Large intestine (tissue), 3 donors: ENCODE data around the gene ARFRP1. TPM values are rescaled to one million over a fixed set of nuclear protein-coding genes. Genes with fewer than 3 reads are reported as not detected.

Source experiments
- DNase-seq, 2 donors: peaks; one replicate each; pipeline versions ENCODE4 v3.0.0 to v3.0.0-alpha.2; 2013
- H3K27ac ChIP-seq: one replicate; pipeline ENCODE4 v1.5.1; 2013; ENCODE audit warnings: low read length
- H3K27me3 ChIP-seq: 2 replicates; pipeline ENCODE4 v1.6.1; 2013; ENCODE audit warnings: low read length; ENCODE audit not compliant: control insufficient read depth, insufficient read depth
- H3K36me3 ChIP-seq: 2 replicates; pipeline ENCODE4 v1.6.1; 2013; ENCODE audit warnings: low read length; ENCODE audit not compliant: control insufficient read depth, insufficient read depth
- H3K4me1 ChIP-seq: one replicate; pipeline ENCODE4 v1.6.1; 2013; ENCODE audit warnings: low read length; ENCODE audit not compliant: control insufficient read depth, insufficient read depth
- H3K4me3 ChIP-seq: one replicate; pipeline ENCODE4 v1.5.1; 2013; ENCODE audit warnings: low read length
- H3K9me3 ChIP-seq: one replicate; pipeline ENCODE4 v1.6.1; 2013; ENCODE audit warnings: mild to moderate bottlenecking, low read depth, low read length, moderate library complexity; ENCODE audit not compliant: control insufficient read depth
- WGBS: methylation state at CpG from one replicate; pipeline ENCODE4 v1.1.5; 2013; ENCODE audit warnings: low lambda C conversion rate; ENCODE audit not compliant: insufficient coverage; 5-methylcytosine and 5-hydroxymethylcytosine counted together
- polyA plus RNA-seq: library from polyadenylated mRNA; unstranded; fragments of 120-200 nt; gene quantifications from one replicate; pipeline ENCODE4 v1.2.1, GENCODE V29; 2013

The ARFRP1 gene
- polyA plus RNA-seq, 1 donor: 22.2 TPM

DNA sequence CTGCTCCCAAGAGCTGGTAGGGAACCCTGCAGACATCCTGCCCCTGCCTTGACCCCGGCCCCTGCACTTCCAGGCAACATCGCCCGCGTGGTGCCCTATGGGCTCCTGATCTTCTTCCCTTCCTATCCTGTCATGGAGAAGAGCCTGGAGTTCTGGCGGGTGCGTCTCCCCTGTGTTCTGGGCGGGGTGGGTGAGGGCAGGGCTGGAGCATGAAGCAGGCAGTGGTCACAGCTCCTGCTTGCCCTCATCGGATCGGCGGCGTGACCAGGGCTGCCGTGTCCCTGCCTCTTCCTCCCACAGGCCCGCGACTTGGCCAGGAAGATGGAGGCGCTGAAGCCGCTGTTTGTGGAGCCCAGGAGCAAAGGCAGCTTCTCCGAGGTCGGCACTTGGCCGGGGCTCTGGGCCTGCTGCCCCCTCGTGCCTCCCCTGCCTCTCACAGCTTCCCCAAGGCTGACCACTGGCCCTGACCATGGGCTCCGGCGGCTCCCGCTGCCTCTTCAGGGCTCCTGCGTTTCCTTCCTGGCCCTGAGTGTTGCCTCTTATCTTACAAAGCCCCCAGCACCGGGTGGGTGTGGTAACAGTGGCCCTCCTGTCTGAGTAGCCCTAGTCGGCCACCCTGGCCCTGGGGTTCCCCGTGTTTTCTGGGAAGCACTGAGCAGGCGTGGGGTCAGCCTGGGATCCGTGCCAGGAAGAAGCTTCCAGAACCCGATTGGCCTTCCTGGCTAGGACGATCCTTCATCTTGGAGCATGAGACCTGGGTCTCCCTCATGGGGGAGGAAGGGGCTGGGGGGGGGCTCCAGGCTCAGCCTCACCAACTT lies 19.3 kb downstream of the ARFRP1 start:
- DNase-seq: no peak
- Histone ChIP-seq H3K4me3 (no peak overlapping the region), H3K36me3 (peaks cover 4% of the 10 kb centered on the region), H3K27ac (no peak overlapping the region), H3K9me3 (no peaks in the 10 kb centered on the region), H3K27me3 (no peaks in the 10 kb centered on the region), H3K4me1 (peaks cover 17% of the 10 kb centered on the region)
- WGBS: no CpG with 5 or more reads among the region's 31 CpGs

GRCh38 chr20:63687419-63688178 lies 20.2 kb downstream of the ARFRP1 start:
- H3K27ac ChIP-seq: no peak overlapping the region
- no CpG with 5 or more reads among the region's 29 CpGs for WGBS
- H3K4me3 ChIP-seq: no peak overlapping the region
- H3K27me3 ChIP-seq: no peaks in the 10 kb centered on the region
- no peak for DNase-seq
- H3K9me3 ChIP-seq: no peaks in the 10 kb centered on the region
- peaks cover 4% of the 10 kb centered on the region for H3K36me3 ChIP-seq
- H3K4me1 ChIP-seq: peaks cover 17% of the 10 kb centered on the region

GRCh38 chr20:63686492-63687321 lies 21.1 kb downstream of the ARFRP1 start:
- peak overlapping the region; percentile 48 for H3K27ac ChIP-seq
- peak; percentile 81 to 88 for DNase-seq
- peaks cover 7% of the 10 kb centered on the region for H3K36me3 ChIP-seq
- no peaks in the 10 kb centered on the region for H3K9me3 ChIP-seq
- no peak overlapping the region for H3K4me3 ChIP-seq
- no CpG with 5 or more reads among the region's 45 CpGs for WGBS
- H3K27me3 ChIP-seq: no peaks in the 10 kb centered on the region
- H3K4me1 ChIP-seq: peaks cover 17% of the 10 kb centered on the region

DNA sequence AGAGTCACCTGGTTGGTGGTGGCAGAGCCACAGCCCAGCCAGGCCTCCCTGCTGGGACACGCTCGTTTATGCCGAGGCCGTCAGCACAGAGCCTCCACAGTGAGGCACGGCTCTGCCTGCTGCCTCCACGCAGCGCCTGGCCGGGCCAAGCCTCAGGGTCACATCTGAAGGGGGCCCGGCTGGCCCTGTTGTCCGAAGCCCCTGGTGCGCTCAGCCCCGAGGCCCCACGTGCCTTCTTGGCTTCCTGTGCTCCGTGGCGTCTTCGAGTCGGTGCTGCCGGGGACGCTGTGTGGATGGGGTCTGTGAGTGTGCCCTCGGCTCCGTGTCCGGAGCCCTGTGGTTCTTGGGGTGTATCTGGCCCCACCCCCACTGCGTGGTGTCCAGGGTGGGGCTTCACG lies 21.7 kb downstream of the ARFRP1 start:
- Histone ChIP-seq H3K27ac (peak overlapping the region; percentile 48), H3K4me3 (no peak overlapping the region), H3K27me3 (no peaks in the 10 kb centered on the region), H3K4me1 (peaks cover 17% of the 10 kb centered on the region), H3K9me3 (no peaks in the 10 kb centered on the region), H3K36me3 (peaks cover 7% of the 10 kb centered on the region)
- WGBS: no CpG with 5 or more reads among the region's 24 CpGs
- DNase-seq: no peak

DNA sequence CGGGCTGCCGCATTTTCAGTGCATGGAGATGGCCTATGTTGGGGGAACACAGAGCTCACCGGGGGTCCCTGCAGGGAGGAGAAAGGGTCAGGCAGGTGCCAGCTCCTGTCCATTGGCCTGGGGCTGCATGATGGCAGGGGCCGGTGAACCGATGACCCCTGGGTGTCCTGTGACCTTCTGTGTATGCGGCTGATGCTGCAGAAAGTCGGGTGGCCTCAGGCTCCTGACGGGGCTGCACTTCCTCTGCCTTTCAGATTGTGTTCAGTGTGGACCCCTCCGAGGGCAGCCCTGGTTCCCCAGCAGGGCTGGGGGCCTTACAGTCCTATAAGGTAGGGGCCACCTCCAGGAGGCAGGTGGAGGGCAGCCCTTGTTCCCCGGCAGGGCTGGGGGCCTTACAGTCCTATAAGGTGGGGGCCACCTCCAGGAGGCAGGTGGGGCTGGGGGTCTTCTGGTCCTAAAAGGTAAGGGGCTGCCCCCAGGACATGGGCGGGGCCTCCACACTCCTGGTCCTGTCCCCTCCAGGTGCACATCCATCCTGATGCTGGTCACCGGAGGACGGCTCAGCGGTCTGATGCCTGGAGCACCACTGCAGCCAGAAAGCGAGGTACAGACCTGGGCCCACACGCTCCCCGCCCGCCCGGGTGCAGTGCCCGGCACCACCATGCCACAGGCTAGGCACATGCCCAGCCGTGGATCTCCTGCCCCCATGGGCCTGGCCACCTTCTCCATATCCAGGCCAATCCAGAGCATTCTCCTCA lies 22.3 kb downstream of the ARFRP1 start:
- no peak for DNase-seq
- Histone ChIP-seq H3K36me3 (peaks cover 8% of the 10 kb centered on the region), H3K27ac (no peak overlapping the region), H3K4me3 (no peak overlapping the region), H3K4me1 (peaks cover 17% of the 10 kb centered on the region), H3K9me3 (no peaks in the 10 kb centered on the region), H3K27me3 (no peaks in the 10 kb centered on the region)
- no CpG with 5 or more reads among the region's 21 CpGs for WGBS

GRCh38 chr20:63682384-63683139 lies 25.2 kb downstream of the ARFRP1 start:
- no CpG with 5 or more reads among the region's 22 CpGs for WGBS
- Histone ChIP-seq H3K36me3 (peaks cover 11% of the 10 kb centered on the region), H3K4me1 (peaks cover 17% of the 10 kb centered on the region), H3K27me3 (no peaks in the 10 kb centered on the region), H3K4me3 (no peak overlapping the region), H3K27ac (no peak overlapping the region), H3K9me3 (no peaks in the 10 kb centered on the region)
- no peak for DNase-seq

GRCh38 chr20:63681609-63682142 lies 26.1 kb downstream of the ARFRP1 start:
- peaks cover 10% of the 10 kb centered on the region for H3K4me1 ChIP-seq
- H3K36me3 ChIP-seq: peaks cover 11% of the 10 kb centered on the region
- no CpG with 5 or more reads among the region's 13 CpGs for WGBS
- H3K27me3 ChIP-seq: no peaks in the 10 kb centered on the region
- no peak overlapping the region for H3K4me3 ChIP-seq
- no peak overlapping the region for H3K27ac ChIP-seq
- no peaks in the 10 kb centered on the region for H3K9me3 ChIP-seq
- DNase-seq: no peak

GRCh38 chr20:63680857-63681608 lies 26.7 kb downstream of the ARFRP1 start:
- no peak overlapping the region for H3K27ac ChIP-seq
- peaks cover 15% of the 10 kb centered on the region for H3K36me3 ChIP-seq

DNA sequence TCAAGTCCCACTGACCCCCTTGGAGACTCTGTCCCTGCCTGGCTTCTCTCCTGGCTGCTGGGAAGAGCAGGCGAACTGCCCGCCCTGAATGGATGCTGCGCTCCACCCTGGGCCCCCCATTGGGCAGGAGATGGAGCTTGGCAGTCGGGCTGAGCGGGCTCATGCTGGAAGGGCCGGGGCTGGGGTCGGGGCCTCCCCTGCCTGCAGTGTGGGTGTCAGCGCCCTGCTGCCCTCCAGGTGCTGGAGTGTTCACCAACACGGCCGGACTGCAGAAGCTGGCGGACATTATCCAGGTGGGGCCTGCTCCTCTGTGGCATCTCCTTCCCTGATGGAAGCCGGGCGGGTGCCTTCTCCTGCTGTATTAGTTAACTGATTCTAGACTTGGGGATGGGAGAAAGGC lies 27.3 kb downstream of the ARFRP1 start:
- H3K4me1 ChIP-seq: no peaks in the 10 kb centered on the region
- no peak overlapping the region for H3K27ac ChIP-seq
- peaks cover 20% of the 10 kb centered on the region for H3K36me3 ChIP-seq
- H3K4me3 ChIP-seq: no peak overlapping the region
- no peaks in the 10 kb centered on the region for H3K9me3 ChIP-seq
- no CpG with 5 or more reads among the region's 13 CpGs for WGBS
- no peaks in the 10 kb centered on the region for H3K27me3 ChIP-seq
- no peak for DNase-seq

More at GRCh38 chr20:63680857-63681608, 26.7 kb downstream of the ARFRP1 start:
- Histone ChIP-seq H3K4me1 (peaks cover 3% of the 10 kb centered on the region), H3K27me3 (no peaks in the 10 kb centered on the region), H3K4me3 (no peak overlapping the region), H3K9me3 (no peaks in the 10 kb centered on the region)
- no peak for DNase-seq
- WGBS: no CpG with 5 or more reads among the region's 23 CpGs
